GM21619 (cell line): ENCODE measurements around the gene CRTC1.

Source experiments
- ATAC-seq: cut with Tn5 transposase; IDR thresholded peaks from one replicate; pipeline ENCODE4 v1.9.1; 2021; ENCODE audit not compliant: unreplicated experiment

Gene CRTC1

GRCh38 chr19:18651300-18651699 lies 32.2 kb upstream of the CRTC1 start:
- ATAC-seq: no peak

- no peak for ATAC-seq
Measured at GRCh38 chr19:18651733-18652132, 31.7 kb upstream of the CRTC1 start.

- no peak for ATAC-seq
Measured at GRCh38 chr19:18653853-18654252, 29.6 kb upstream of the CRTC1 start.

- ATAC-seq: no peak
Measured at GRCh38 chr19:18654469-18654868, 29.0 kb upstream of the CRTC1 start.

GRCh38 chr19:18655173-18655844 lies 28.2 kb upstream of the CRTC1 start:
- ATAC-seq: no peak

GRCh38 chr19:18656337-18657086 lies 27.0 kb upstream of the CRTC1 start:
- ATAC-seq: no peak

GRCh38 chr19:18657590-18658365 lies 25.7 kb upstream of the CRTC1 start:
- no peak for ATAC-seq

- no peak for ATAC-seq
Measured at GRCh38 chr19:18658366-18658855, 25.1 kb upstream of the CRTC1 start.

- ATAC-seq: no peak
Measured at GRCh38 chr19:18659281-18660050, 24.0 kb upstream of the CRTC1 start.

GRCh38 chr19:18660051-18660910 lies 23.2 kb upstream of the CRTC1 start:
- no peak for ATAC-seq

- no peak for ATAC-seq
Measured at GRCh38 chr19:18660939-18661670, 22.4 kb upstream of the CRTC1 start.

- ATAC-seq: no peak
Measured at GRCh38 chr19:18662972-18663732, 20.3 kb upstream of the CRTC1 start.

GRCh38 chr19:18663940-18664530 lies 19.4 kb upstream of the CRTC1 start:
- ATAC-seq: no peak

- ATAC-seq: no peak
Measured at GRCh38 chr19:18665771-18666202, 17.7 kb upstream of the CRTC1 start.

GRCh38 chr19:18666317-18666716 lies 17.2 kb upstream of the CRTC1 start:
- no peak for ATAC-seq

GRCh38 chr19:18666784-18667183 lies 16.7 kb upstream of the CRTC1 start:
- no peak for ATAC-seq

GRCh38 chr19:18667531-18668251 lies 15.8 kb upstream of the CRTC1 start:
- no peak for ATAC-seq

GRCh38 chr19:18668252-18668631 lies 15.2 kb upstream of the CRTC1 start:
- no peak for ATAC-seq
